Endothelial cell of umbilical vein (primary cell): ENCODE data around the gene ARHGEF7. TPM values are rescaled to one million over a fixed set of nuclear protein-coding genes. Genes with fewer than 3 reads are reported as not detected.

Experiments
- BruUV-seq: library from RNA; stranded (reverse); fragments of 400-500 nt; replicated peaks from 2 replicates; lab custom pipeline; 2021; lab: Mats Ljungman, UMichigan
- CTCF ChIA-PET: fragments of 300-600, 350-600 bp; sonication (Branson Sonifier 250); formaldehyde crosslinking; loops from one replicate; lab custom pipeline; 2021; ENCODE audit warnings: antibody characterized with exemption, inconsistent platforms; lab: Charles Lee
- POLR2A ChIA-PET: fragments of 300-600, 350-600 bp; sonication (Branson Sonifier 250); formaldehyde crosslinking; loops from one replicate; lab custom pipeline; 2021; ENCODE audit warnings: antibody characterized with exemption, inconsistent platforms; lab: Charles Lee
- DNase-seq: peaks from one replicate; pipeline ENCODE4 v3.0.0-alpha.2; 2011; ENCODE audit warnings: low read depth, low spot score
- FAIRE-seq: peaks from 2 replicates; lab custom pipeline; 2011; peaks lifted over from hg19 to GRCh38; lab: Jason Lieb, UNC
- H2AFZ ChIP-seq: 2 replicates; pipeline ENCODE4 v1.6.0; 2012; ENCODE audit warnings: low read depth, low read length, control low read depth, inconsistent platforms
- H3K27ac ChIP-seq: 2 replicates; pipeline ENCODE4 v1.5.1; 2011; ENCODE audit warnings: low read depth, mild to moderate bottlenecking, control low read depth, low read length, moderate library complexity; ENCODE audit not compliant: insufficient read depth
- H3K27me3 ChIP-seq, 2 experiments: 2 replicates each; pipeline versions ENCODE4 v1.6.0 to v1.6.1; 2011; ENCODE audit warnings: low read length in 2 of 2, mixed read lengths in 1 of 2; ENCODE audit not compliant: control insufficient read depth in 2 of 2, insufficient read depth in 2 of 2
- H3K36me3 ChIP-seq, 2 experiments: 2 replicates in 1 of 2; 3 replicates in 1 of 2; pipeline ENCODE4 v1.5.1; 2011; ENCODE audit warnings: low read length in 2 of 2, mild to moderate bottlenecking in 1 of 2, moderate library complexity in 1 of 2; ENCODE audit not compliant: control insufficient read depth in 2 of 2, insufficient read depth in 2 of 2; ENCODE audit errors: extremely low read depth in 1 of 2
- H3K4me1 ChIP-seq: 3 replicates; pipeline ENCODE4 v1.5.1; 2011; ENCODE audit warnings: mild to moderate bottlenecking, low read length; ENCODE audit not compliant: control insufficient read depth, insufficient read depth; ENCODE audit errors: extremely low read depth
- H3K4me2 ChIP-seq: 2 replicates; pipeline ENCODE4 v1.6.1; 2011; ENCODE audit warnings: low read length, control low read depth, mixed read lengths; ENCODE audit not compliant: insufficient read depth
- H3K4me3 ChIP-seq, 3 experiments: fragments of 200-600 bp in 1 of 3; sonication (generic), shearing (Covaris generic) in 1 of 3; replicated peaks in 1 of 3; 2 replicates each; pipeline ENCODE4 v1.5.1; 2011 to 2016; ENCODE audit warnings: control low read depth in 3 of 3, low read length in 3 of 3, mild to moderate bottlenecking in 2 of 3, inconsistent platforms in 1 of 3, low read depth in 1 of 3, moderate library complexity in 1 of 3; ENCODE audit not compliant: insufficient read depth in 1 of 3
- H3K79me2 ChIP-seq: 2 replicates; pipeline ENCODE4 v1.6.0; 2012; ENCODE audit warnings: low read length, inconsistent platforms; ENCODE audit not compliant: control insufficient read depth, insufficient read depth
- H3K9ac ChIP-seq: replicated peaks from 2 replicates; pipeline ENCODE3; 2011; ENCODE audit warnings: low read length, control low read depth; ENCODE audit not compliant: insufficient read depth; ENCODE audit errors: extremely low read depth
- H3K9me1 ChIP-seq: replicated peaks from 3 replicates; pipeline ENCODE4 v1.6.0; 2011; ENCODE audit warnings: mild to moderate bottlenecking, low read length; ENCODE audit not compliant: control insufficient read depth, insufficient read depth; ENCODE audit errors: extremely low read depth
- H3K9me3 ChIP-seq: replicated peaks from 2 replicates; pipeline ENCODE4 v1.5.1; 2012; ENCODE audit warnings: low read length, inconsistent platforms; ENCODE audit not compliant: control insufficient read depth, insufficient read depth
- H4K20me1 ChIP-seq: replicated peaks from 2 replicates; pipeline ENCODE3; 2011; ENCODE audit warnings: mild to moderate bottlenecking, low read length; ENCODE audit not compliant: control insufficient read depth, insufficient read depth; ENCODE audit errors: extremely low read depth
- CTCF ChIP-seq, 2 donors: IDR thresholded peaks; 1 replicate in 1 of 2; 2 replicates in 1 of 2; pipeline ENCODE4 v1.5.1; 2011; ENCODE audit warnings: low read length in 2 of 2, mild to moderate bottlenecking in 2 of 2, moderate library complexity in 2 of 2, control low read depth in 1 of 2, inconsistent platforms in 1 of 2, low read depth in 1 of 2; ENCODE audit not compliant: insufficient read depth in 1 of 2; ENCODE audit errors: extremely low read depth in 1 of 2
- EZH2 ChIP-seq: IDR thresholded peaks from 2 replicates; pipeline ENCODE4 v1.6.1; 2012; ENCODE audit warnings: borderline replicate concordance, low read depth, mild to moderate bottlenecking, moderate library complexity, low read length, inconsistent platforms; ENCODE audit not compliant: severe bottlenecking
- FOS ChIP-seq: IDR thresholded peaks from 2 replicates; pipeline ENCODE4 v1.6.1; 2011; ENCODE audit warnings: mild to moderate bottlenecking, low read length, moderate library complexity, borderline replicate concordance; ENCODE audit not compliant: insufficient read depth
- GATA2 ChIP-seq: IDR thresholded peaks from 2 replicates; pipeline ENCODE4 v1.7.0; 2011; ENCODE audit warnings: low read depth, mild to moderate bottlenecking, moderate library complexity, mixed read lengths, low read length; ENCODE audit not compliant: insufficient read length, insufficient read depth
- JUN ChIP-seq: IDR thresholded peaks from 2 replicates; pipeline ENCODE4 v1.6.1; 2011; ENCODE audit warnings: borderline replicate concordance, low read depth; ENCODE audit not compliant: insufficient read length, insufficient read depth
- MAX ChIP-seq: IDR thresholded peaks from 2 replicates; pipeline ENCODE4 v1.6.1; 2011; ENCODE audit not compliant: insufficient read depth, insufficient read length
- MYC ChIP-seq: IDR thresholded peaks from one replicate; pipeline ENCODE4 v1.6.1; 2011; ENCODE audit warnings: mild to moderate bottlenecking, low read depth, low read length
- POLR2A ChIP-seq: IDR thresholded peaks from 2 replicates; pipeline ENCODE4 v1.6.1; 2012; ENCODE audit warnings: low read depth, mild to moderate bottlenecking, control low read depth, low read length
- POLR2AphosphoS5 ChIP-seq: IDR thresholded peaks from 2 replicates; pipeline ENCODE4 v1.6.1; 2012; ENCODE audit warnings: low read depth, mild to moderate bottlenecking, control low read depth, low read length, moderate library complexity; ENCODE audit not compliant: insufficient read depth
- dilution Hi-C: fragments of 300-500 bp; cut with MboI; formaldehyde crosslinking; loops from one replicate; pipeline ENCODE4 v1.15.0; 2019; ENCODE audit warnings: low sequenced_read_pairs; ENCODE audit not compliant: extremely low pct_ligation_motif_present
- intact Hi-C: fragments of 100-400 bp; cut with micrococcal nuclease; formaldehyde crosslinking; loops from one replicate; pipeline ENCODE4 v1.10.0; 2022
- polyA plus RNA-seq, 4 experiments: library from polyadenylated mRNA; depleted of rRNA in 3 of 4; stranded (reverse) in 3 of 4; unstranded in 1 of 4; fragments of >200 nt; gene quantifications; 2 replicates each; pipeline versions ENCODE4 v1.2.1 to v1.2.3, GENCODE V29; 2011 to 2012; ENCODE audit warnings: missing spikeins in 1 of 4
- total RNA-seq: library from RNA; stranded (reverse); gene quantifications from 2 replicates; pipeline ENCODE4 v1.2.3, GENCODE V29; 2021

The ARHGEF7 gene
- total and polyA plus RNA-seq, 2 donors (not counting 3 experiments of a cell fraction or from before 2014, with no cell fraction given): 94.9 to 155 TPM

GRCh38 chr13:111118898-111119607 is 3.9 kb downstream of the ARHGEF7 start:
- TF ChIP-seq EZH2: no peak
- no peak for TF ChIP-seq MAX
- TF ChIP-seq CTCF (IDR thresholded peaks at IDR 0.05; ENCODE audit: extremely low read depth in 1 of 2, insufficient read depth in 1 of 2, low read depth in 1 of 2, low read length in 2 of 2): no peak
- TF ChIP-seq GATA2: no peak
- no peak for TF ChIP-seq MYC
- TF ChIP-seq POLR2A: no peak
- no peak for TF ChIP-seq JUN
- no peak for TF ChIP-seq POLR2AphosphoS5
- no peak for TF ChIP-seq FOS
- H4K20me1 ChIP-seq: no peaks in the 10 kb centered on the region
- no peaks in the 10 kb centered on the region for H3K79me2 ChIP-seq
- ChIA-PET POLR2A (no interaction called here), CTCF (no interaction called here)
- H3K27me3 ChIP-seq: peaks cover 49% of the 10 kb centered on the region in 2 experiments
- H3K9ac ChIP-seq: no peak overlapping the region
- BruUV-seq: no TSS peak
- DNase-seq (no peak), FAIRE-seq (no peak)
- H2AFZ ChIP-seq: no peak overlapping the region
- intact Hi-C loops (no loop called here), dilution Hi-C loops (no loop called here)
- H3K4me3 ChIP-seq: no peak overlapping the region
- no peak overlapping the region for H3K27ac ChIP-seq
- no peaks in the 10 kb centered on the region for H3K36me3 ChIP-seq
- H3K9me3 ChIP-seq: no peaks in the 10 kb centered on the region
- peaks cover 11% of the 10 kb centered on the region for H3K4me1 ChIP-seq
- no peaks in the 10 kb centered on the region for H3K9me1 ChIP-seq
- H3K4me2 ChIP-seq: no peak overlapping the region
